Measurements from ENCODE around the gene MAP7. TPM values are rescaled to one million over a fixed set of nuclear protein-coding genes. Genes with fewer than 3 reads are reported as not detected.

Gene MAP7
- total RNA-seq, 1 donor from 2014 or later: 101 TPM

GRCh38 chr6:136350914-136351313 lies 199.3 kb downstream of the MAP7 start:
- DNase-seq (ENCODE audit: low spot score, unreplicated experiment): no peak
- no peaks in the 10 kb centered on the region for H3K9me3 Mint-ChIP-seq (ENCODE audit: low read depth)
- no peak for TF ChIP-seq CTCF (IDR thresholded peaks at IDR 0.05; ENCODE audit: unreplicated experiment)
- H3K27me3 Mint-ChIP-seq: no peaks in the 10 kb centered on the region
- H3K4me1 Mint-ChIP-seq (ENCODE audit: low read depth): peaks cover 13% of the 10 kb centered on the region
- no peak overlapping the region for H3K4me3 Mint-ChIP-seq (ENCODE audit: low read depth)
- H3K36me3 Mint-ChIP-seq (ENCODE audit: insufficient read depth): peaks cover 22% of the 10 kb centered on the region
- peak overlapping the region; percentile 19 for H3K27ac Mint-ChIP-seq

GRCh38 chr6:136347847-136348246 lies 202.4 kb downstream of the MAP7 start:
- H3K4me1 Mint-ChIP-seq (ENCODE audit: low read depth): peaks cover 11% of the 10 kb centered on the region
- H3K4me3 Mint-ChIP-seq (ENCODE audit: low read depth): no peak overlapping the region
- H3K9me3 Mint-ChIP-seq (ENCODE audit: low read depth): no peaks in the 10 kb centered on the region
- H3K27ac Mint-ChIP-seq: peak overlapping the region; percentile 79
- DNase-seq (ENCODE audit: low spot score, unreplicated experiment): no peak
- peaks cover 32% of the 10 kb centered on the region for H3K36me3 Mint-ChIP-seq (ENCODE audit: insufficient read depth)
- no peak for TF ChIP-seq CTCF (IDR thresholded peaks at IDR 0.05; ENCODE audit: unreplicated experiment)
- no peaks in the 10 kb centered on the region for H3K27me3 Mint-ChIP-seq

GRCh38 chr6:136345145-136345544 lies 205.1 kb downstream of the MAP7 start:
- no peak overlapping the region for H3K27ac Mint-ChIP-seq
- H3K4me1 Mint-ChIP-seq (ENCODE audit: low read depth): no peaks in the 10 kb centered on the region
- no peaks in the 10 kb centered on the region for H3K9me3 Mint-ChIP-seq (ENCODE audit: low read depth)
- no peaks in the 10 kb centered on the region for H3K27me3 Mint-ChIP-seq
- H3K36me3 Mint-ChIP-seq (ENCODE audit: insufficient read depth): peaks cover 29% of the 10 kb centered on the region
- no peak overlapping the region for H3K4me3 Mint-ChIP-seq (ENCODE audit: low read depth)
- no peak for DNase-seq (ENCODE audit: low spot score, unreplicated experiment)
- TF ChIP-seq CTCF (IDR thresholded peaks at IDR 0.05; ENCODE audit: unreplicated experiment): no peak

- Mint-ChIP-seq H3K27me3 (no peaks in the 10 kb centered on the region), H3K4me1 (ENCODE audit: low read depth) (no peaks in the 10 kb centered on the region)
These were observed 205.8 kb downstream of the MAP7 start for GRCh38 chr6:136344420-136344819.

GRCh38 chr6:136343700-136344099 lies 206.5 kb downstream of the MAP7 start:
- Mint-ChIP-seq H3K9me3 (ENCODE audit: low read depth) (no peaks in the 10 kb centered on the region), H3K27me3 (no peaks in the 10 kb centered on the region)
- TF ChIP-seq CTCF (IDR thresholded peaks at IDR 0.05; ENCODE audit: unreplicated experiment): no peak

More at GRCh38 chr6:136344420-136344819, 205.8 kb downstream of the MAP7 start:
- H3K9me3 Mint-ChIP-seq (ENCODE audit: low read depth): no peaks in the 10 kb centered on the region
- no peak overlapping the region for H3K27ac Mint-ChIP-seq
- H3K4me3 Mint-ChIP-seq (ENCODE audit: low read depth): no peak overlapping the region
- DNase-seq (ENCODE audit: low spot score, unreplicated experiment): no peak
- peaks cover 24% of the 10 kb centered on the region for H3K36me3 Mint-ChIP-seq (ENCODE audit: insufficient read depth)
- no peak for TF ChIP-seq CTCF (IDR thresholded peaks at IDR 0.05; ENCODE audit: unreplicated experiment)

More at GRCh38 chr6:136343700-136344099, 206.5 kb downstream of the MAP7 start:
- Mint-ChIP-seq H3K4me1 (ENCODE audit: low read depth) (no peaks in the 10 kb centered on the region), H3K4me3 (ENCODE audit: low read depth) (no peak overlapping the region), H3K36me3 (ENCODE audit: insufficient read depth) (peaks cover 22% of the 10 kb centered on the region), H3K27ac (no peak overlapping the region)
- DNase-seq (ENCODE audit: low spot score, unreplicated experiment): no peak
